ENCODE measurements around the gene CCDC116.
A peak's percentile ranks its signal among the peaks of the same experiment; 100 is the strongest.

Gene CCDC116

DNA sequence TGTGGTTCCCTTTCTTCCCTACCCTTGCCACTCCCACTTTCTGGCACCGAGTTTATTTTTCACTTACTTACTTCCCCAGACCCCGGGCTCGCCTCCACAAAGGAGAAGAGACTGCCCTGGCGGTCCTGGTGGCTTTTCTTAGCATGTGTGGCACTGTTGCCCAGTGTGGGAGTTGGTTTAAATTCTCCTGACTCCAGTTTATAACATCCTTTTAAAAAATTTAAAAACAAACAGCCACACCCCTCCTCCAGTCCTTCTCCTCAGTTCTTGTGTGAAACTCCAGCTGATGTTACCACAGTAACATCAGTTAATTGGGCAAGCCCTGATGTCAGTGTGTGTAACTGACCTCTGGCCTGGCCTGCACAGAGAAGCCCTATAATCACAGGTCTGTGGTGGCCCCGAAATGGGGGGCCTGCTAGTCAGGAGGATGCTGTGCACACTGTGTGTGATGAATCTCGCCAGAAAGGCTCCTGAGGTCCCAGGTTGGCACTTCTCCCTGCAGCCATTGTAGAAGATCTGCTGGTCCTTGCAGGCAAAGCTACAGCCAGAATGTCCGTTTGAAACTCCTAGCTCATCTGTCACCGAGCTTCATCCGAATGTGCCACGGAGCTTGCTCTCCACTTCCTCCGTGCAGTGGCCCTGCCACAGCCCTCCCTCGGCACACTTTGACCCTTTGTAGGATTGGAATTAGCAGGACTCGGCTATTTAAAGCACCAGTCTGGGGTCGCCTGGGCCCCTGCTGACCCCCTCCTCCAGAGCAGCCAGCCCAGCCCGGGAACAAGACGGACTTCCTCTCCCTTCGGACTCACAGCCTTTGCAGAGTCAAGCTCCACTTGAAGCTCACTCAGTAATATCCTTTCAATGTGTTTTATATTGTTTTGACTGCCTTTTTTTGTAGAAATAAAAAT, 10.3 kb upstream of the CCDC116 start:
- TF ChIP-seq, protein P1, sequence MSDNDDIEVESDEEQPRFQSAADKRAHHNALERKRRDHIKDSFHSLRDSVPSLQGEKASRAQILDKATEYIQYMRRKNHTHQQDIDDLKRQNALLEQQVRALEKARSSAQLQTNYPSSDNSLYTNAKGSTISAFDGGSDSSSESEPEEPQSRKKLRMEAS (IDR thresholded peaks at IDR 0.05; ENCODE audit: low read depth, low read length) = no peak
- TF ChIP-seq, protein P2, sequence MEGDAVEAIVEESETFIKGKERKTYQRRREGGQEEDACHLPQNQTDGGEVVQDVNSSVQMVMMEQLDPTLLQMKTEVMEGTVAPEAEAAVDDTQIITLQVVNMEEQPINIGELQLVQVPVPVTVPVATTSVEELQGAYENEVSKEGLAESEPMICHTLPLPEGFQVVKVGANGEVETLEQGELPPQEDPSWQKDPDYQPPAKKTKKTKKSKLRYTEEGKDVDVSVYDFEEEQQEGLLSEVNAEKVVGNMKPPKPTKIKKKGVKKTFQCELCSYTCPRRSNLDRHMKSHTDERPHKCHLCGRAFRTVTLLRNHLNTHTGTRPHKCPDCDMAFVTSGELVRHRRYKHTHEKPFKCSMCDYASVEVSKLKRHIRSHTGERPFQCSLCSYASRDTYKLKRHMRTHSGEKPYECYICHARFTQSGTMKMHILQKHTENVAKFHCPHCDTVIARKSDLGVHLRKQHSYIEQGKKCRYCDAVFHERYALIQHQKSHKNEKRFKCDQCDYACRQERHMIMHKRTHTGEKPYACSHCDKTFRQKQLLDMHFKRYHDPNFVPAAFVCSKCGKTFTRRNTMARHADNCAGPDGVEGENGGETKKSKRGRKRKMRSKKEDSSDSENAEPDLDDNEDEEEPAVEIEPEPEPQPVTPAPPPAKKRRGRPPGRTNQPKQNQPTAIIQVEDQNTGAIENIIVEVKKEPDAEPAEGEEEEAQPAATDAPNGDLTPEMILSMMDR (IDR thresholded peaks at IDR 0.05; ENCODE audit: low read depth, low read length) = no peak
- no peak for TF ChIP-seq MYC (IDR thresholded peaks at IDR 0.05; ENCODE audit: low read depth, low read length)
- TF ChIP-seq POLR2A (IDR thresholded peaks at IDR 0.05; ENCODE audit: extremely low read depth, insufficient read length) = no peak
- no peak overlapping the region for H3K4me3 ChIP-seq (ENCODE audit: low read depth, low read length)
- DNase-seq (ENCODE audit: low read depth) = no peak

DNA sequence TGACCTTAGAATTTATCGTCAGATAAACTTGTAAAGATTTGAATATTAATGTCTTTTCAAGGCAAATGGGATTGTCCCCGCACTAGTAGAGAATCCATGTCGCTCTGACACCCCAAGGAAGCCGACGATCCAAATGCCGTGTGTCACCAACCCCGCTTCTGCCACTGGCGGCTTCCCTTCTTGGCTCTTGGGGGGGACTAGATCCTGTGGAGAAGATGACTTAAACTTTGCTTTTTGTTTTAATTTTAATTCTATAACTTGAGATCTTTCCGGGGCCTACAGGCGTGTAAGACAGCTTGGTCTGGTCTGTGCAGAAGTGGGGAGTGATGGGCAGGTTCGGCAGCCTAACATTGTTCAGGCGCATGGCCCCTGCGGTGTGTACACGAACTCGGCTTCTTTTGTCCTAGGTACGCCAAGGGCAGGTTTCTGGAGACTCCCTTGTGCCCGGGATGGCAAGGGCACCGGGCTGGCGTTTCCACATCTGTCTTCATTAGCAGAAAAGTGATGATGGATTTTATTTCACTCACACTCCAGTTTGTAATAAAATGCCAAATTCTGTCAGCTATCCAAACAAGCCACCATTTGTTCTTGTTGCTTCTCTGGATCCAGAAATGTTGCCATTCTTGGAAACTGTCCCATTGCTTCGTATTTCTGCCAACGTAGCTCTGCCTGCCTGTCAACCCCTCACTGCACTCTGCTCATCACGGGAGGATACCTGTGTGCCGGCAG, 9.5 kb upstream of the CCDC116 start:
- H3K4me3 ChIP-seq (ENCODE audit: low read depth, low read length) = no peak overlapping the region
- TF ChIP-seq POLR2A (IDR thresholded peaks at IDR 0.05; ENCODE audit: extremely low read depth, insufficient read length) = no peak
- TF ChIP-seq, protein P1 (IDR thresholded peaks at IDR 0.05; ENCODE audit: low read depth, low read length) = no peak
- no peak for TF ChIP-seq MYC (IDR thresholded peaks at IDR 0.05; ENCODE audit: low read depth, low read length)
- no peak for DNase-seq (ENCODE audit: low read depth)

DNA sequence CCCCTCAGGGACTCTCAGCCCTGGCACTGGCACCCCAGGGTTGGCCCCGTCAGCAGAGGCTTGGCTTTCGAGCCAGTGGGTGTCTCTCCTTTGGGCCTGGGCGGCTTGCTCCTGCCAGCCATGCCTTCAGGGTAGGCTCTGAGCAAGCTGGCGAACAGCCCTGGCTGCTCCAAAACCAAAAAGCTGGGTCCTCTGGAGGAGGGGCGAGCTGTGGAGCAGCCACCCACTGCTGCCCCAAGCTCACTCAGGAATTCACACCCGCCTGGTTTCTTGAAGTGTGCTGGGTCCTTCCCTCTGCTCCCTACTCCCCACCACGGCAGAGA, 9.0 kb upstream of the CCDC116 start:
- TF ChIP-seq, protein P2 (IDR thresholded peaks at IDR 0.05; ENCODE audit: low read depth, low read length) = no peak
- TF ChIP-seq POLR2A (IDR thresholded peaks at IDR 0.05; ENCODE audit: extremely low read depth, insufficient read length) (no peak), MYC (IDR thresholded peaks at IDR 0.05; ENCODE audit: low read depth, low read length) (no peak)
- TF ChIP-seq, protein P1 (IDR thresholded peaks at IDR 0.05; ENCODE audit: low read depth, low read length) = no peak
- no peak overlapping the region for H3K4me3 ChIP-seq (ENCODE audit: low read depth, low read length)
- no peak for DNase-seq (ENCODE audit: low read depth)

DNA sequence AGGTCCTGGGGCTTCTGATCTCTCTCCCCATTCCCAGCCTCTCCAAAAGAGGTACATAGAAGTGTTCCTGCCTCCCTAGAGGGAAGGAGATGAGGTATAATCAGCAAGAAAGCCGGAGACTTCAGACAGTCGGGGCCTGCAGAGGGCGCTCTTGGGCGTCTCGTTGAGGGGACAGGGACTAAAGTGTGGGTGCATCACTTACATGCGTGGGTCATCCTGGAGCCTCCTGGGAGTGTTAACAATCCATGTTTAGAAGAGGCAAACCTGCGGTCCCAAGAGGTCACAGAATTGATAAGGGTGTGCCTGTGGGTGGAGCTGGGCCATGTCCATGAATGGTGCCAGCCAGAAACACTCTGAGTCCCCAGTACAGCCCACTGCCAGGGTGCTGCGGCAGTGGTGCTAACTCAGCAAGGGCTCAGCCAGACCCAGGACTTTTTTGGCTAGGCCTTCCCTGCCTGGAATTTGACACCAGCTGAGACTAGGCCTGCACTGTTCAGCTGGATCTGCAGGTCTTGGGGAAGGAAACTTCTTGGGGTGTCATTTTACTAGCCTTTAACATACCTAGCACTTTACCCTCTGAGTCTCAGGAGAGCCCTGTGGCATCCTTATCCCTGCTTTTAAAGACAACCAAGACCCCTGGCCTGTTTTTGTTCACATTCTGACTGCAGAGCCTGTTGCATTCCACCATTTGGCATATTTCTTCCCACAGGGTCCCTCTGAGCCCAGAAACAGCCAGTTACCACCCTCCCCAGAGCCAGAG, 8.3 kb upstream of the CCDC116 start:
- DNase-seq (ENCODE audit: low read depth) = peak; percentile 59
- TF ChIP-seq POLR2A (IDR thresholded peaks at IDR 0.05; ENCODE audit: extremely low read depth, insufficient read length) (no peak), MYC (IDR thresholded peaks at IDR 0.05; ENCODE audit: low read depth, low read length) (no peak)
- TF ChIP-seq, protein P1 (IDR thresholded peaks at IDR 0.05; ENCODE audit: low read depth, low read length) = no peak
- TF ChIP-seq, protein P2 (IDR thresholded peaks at IDR 0.05; ENCODE audit: low read depth, low read length) = peak; percentile 63
- H3K4me3 ChIP-seq (ENCODE audit: low read depth, low read length) = no peak overlapping the region

DNA sequence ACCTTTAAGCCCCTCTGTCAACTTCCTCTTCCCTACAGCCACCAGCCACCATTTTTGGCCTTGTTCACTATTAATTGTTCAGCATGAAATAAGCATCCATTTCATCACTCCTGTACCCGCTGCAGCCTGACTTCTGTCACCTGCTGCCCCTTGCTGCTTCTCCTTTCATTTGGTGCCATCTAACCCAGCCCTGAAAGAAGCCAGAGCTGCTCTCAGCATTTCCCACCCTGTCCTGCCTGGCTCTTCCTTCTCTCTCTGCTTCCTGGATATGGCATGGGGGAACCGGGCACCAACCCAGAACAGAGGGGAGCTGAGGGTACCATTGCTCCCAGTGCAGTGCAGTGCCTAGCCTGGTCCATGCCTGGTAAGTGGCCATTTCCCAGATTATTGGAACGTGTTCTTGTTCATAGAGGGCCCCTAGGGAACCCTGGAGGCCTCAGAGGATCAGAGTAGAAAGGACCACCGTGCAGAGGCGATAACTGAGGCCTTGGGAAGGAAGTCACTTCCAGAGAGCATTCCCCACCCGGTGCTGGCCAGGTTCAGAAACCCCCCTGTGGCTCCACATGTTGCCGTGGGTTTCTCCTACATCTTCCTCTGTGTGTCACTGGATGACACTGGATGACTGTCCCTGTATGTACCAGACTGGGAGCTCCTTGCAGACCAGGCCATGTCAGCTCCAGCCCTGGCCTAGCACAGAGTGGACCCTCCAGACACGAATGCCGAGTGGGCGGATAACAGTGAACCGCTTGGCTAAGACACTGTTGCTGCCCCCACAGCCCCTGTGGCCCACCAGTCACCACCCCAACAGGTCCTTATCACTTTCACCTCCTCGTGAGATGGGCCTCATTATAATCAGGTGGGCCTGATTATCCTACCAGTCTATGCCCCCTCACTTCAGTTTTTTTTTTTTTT, 7.4 kb upstream of the CCDC116 start:
- DNase-seq (ENCODE audit: low read depth) = peak; percentile 73
- TF ChIP-seq POLR2A (IDR thresholded peaks at IDR 0.05; ENCODE audit: extremely low read depth, insufficient read length) (peak; percentile 19), MYC (IDR thresholded peaks at IDR 0.05; ENCODE audit: low read depth, low read length) (no peak)
- H3K4me3 ChIP-seq (ENCODE audit: low read depth, low read length) = no peak overlapping the region

Data from NB4 (cell line).